IMR-90 (cell line): Measurements from ENCODE around the gene TPSG1. TPM values are rescaled to one million over a fixed set of nuclear protein-coding genes. Genes with fewer than 3 reads are reported as not detected.

Experiments
- ATAC-seq: fragments of 200-7000 bp; cut with Tn5 transposase; 2 replicates; pipeline ENCODE4 v1.9.1; 2020; ENCODE audit warnings: low read depth, mild to moderate bottlenecking, moderate library complexity
- BruUV-seq: library from RNA; stranded (reverse); fragments of 400-500 nt; replicated peaks from 2 replicates; lab custom pipeline; 2021; lab: Mats Ljungman, UMichigan
- CTCF ChIA-PET: fragments of 300-600 bp; formaldehyde crosslinking; extraction: SDS; loops from one replicate; lab custom pipeline; 2021; ENCODE audit warnings: antibody characterized with exemption; lab: Yijun Ruan, JAX
- POLR2A ChIA-PET: fragments of 300-600 bp; sonication (Branson Sonifier 250); formaldehyde crosslinking; loops from one replicate; lab custom pipeline; 2022; ENCODE audit warnings: antibody characterized with exemption; ENCODE audit not compliant: unreplicated experiment; lab: Charles Lee
- DNase-seq: peaks from one replicate; pipeline ENCODE4 v3.0.0; 2013
- H2AFZ ChIP-seq: replicated peaks from 2 replicates; pipeline ENCODE3; 2013; ENCODE audit warnings: low read length, mild to moderate bottlenecking; ENCODE audit not compliant: poor library complexity
- H2AK5ac ChIP-seq: 2 replicates; pipeline ENCODE4 v1.6.1; 2013; ENCODE audit warnings: low read depth, low read length, inconsistent platforms
- H2AK9ac ChIP-seq: replicated peaks from 2 replicates; pipeline ENCODE3; 2013; ENCODE audit warnings: mild to moderate bottlenecking, low read depth, low read length, moderate library complexity; ENCODE audit not compliant: poor library complexity
- H2BK120ac ChIP-seq: 2 replicates; pipeline ENCODE4 v1.6.1; 2013; ENCODE audit warnings: low read depth, low read length, inconsistent platforms
- H2BK15ac ChIP-seq: 3 replicates; pipeline ENCODE4 v1.6.1; 2013; ENCODE audit warnings: low read depth, low read length, inconsistent platforms
- H2BK20ac ChIP-seq: 2 replicates; pipeline ENCODE4 v1.6.1; 2013; ENCODE audit warnings: low read depth, mild to moderate bottlenecking, inconsistent platforms, low read length, moderate library complexity
- H2BK5ac ChIP-seq: 2 replicates; pipeline ENCODE4 v1.6.1; 2013; ENCODE audit warnings: mild to moderate bottlenecking, low read depth, low read length, inconsistent platforms; ENCODE audit not compliant: poor library complexity, severe bottlenecking
- H3K14ac ChIP-seq: replicated peaks from 2 replicates; pipeline ENCODE4 v1.6.1; 2013; ENCODE audit warnings: low read depth, low read length, inconsistent platforms
- H3K18ac ChIP-seq: 2 replicates; pipeline ENCODE4 v1.6.1; 2013; ENCODE audit warnings: low read depth, low read length, control low read depth
- H3K23ac ChIP-seq: 2 replicates; pipeline ENCODE4 v1.6.1; 2013; ENCODE audit warnings: low read depth, low read length, inconsistent platforms
- H3K27ac ChIP-seq: 2 replicates; pipeline ENCODE4 v1.5.1; 2013; ENCODE audit warnings: mild to moderate bottlenecking, control low read depth, low read length; ENCODE audit not compliant: insufficient read depth
- H3K27me3 ChIP-seq: 2 replicates; pipeline ENCODE4 v1.6.1; 2013; ENCODE audit warnings: low read length; ENCODE audit not compliant: control insufficient read depth, insufficient read depth
- H3K36me3 ChIP-seq: 2 replicates; pipeline ENCODE4 v1.6.1; 2013; ENCODE audit warnings: low read length, mixed read lengths; ENCODE audit not compliant: control insufficient read depth, insufficient read depth
- H3K4ac ChIP-seq: 2 replicates; pipeline ENCODE4 v1.6.1; 2013; ENCODE audit warnings: low read depth, low read length, inconsistent platforms
- H3K4me1 ChIP-seq: 2 replicates; pipeline ENCODE4 v1.6.1; 2013; ENCODE audit warnings: low read length, mixed read lengths; ENCODE audit not compliant: control insufficient read depth, insufficient read depth
- H3K4me2 ChIP-seq: 2 replicates; pipeline ENCODE4 v1.6.1; 2013; ENCODE audit warnings: low read depth, mild to moderate bottlenecking, control low read depth, low read length, moderate library complexity
- H3K4me3 ChIP-seq: 2 replicates; pipeline ENCODE4 v1.5.1; 2013; ENCODE audit warnings: low read depth, mild to moderate bottlenecking, control low read depth, low read length, moderate library complexity; ENCODE audit not compliant: insufficient read depth
- H3K56ac ChIP-seq: 2 replicates; pipeline ENCODE4 v1.6.1; 2013; ENCODE audit warnings: low read length, inconsistent platforms; ENCODE audit not compliant: insufficient read depth; ENCODE audit errors: extremely low read depth
- H3K79me1 ChIP-seq, 2 experiments: 2 replicates each; pipeline ENCODE4 v1.6.1; 2013; ENCODE audit warnings: low read length in 2 of 2, inconsistent platforms in 1 of 2, low read depth in 1 of 2
- H3K9ac ChIP-seq: 2 replicates; pipeline ENCODE4 v1.6.1; 2013; ENCODE audit warnings: low read depth, low read length, control low read depth
- H3K9me1 ChIP-seq: 2 replicates; pipeline ENCODE4 v1.6.1; 2013; ENCODE audit warnings: low read length, inconsistent platforms; ENCODE audit not compliant: insufficient read depth
- H3K9me3 ChIP-seq: 2 replicates; pipeline ENCODE4 v1.6.1; 2013; ENCODE audit warnings: low read length; ENCODE audit not compliant: control insufficient read depth, insufficient read depth
- H4K20me1 ChIP-seq: 2 replicates; pipeline ENCODE4 v1.6.1; 2013; ENCODE audit warnings: low read length, inconsistent platforms; ENCODE audit not compliant: insufficient read depth
- H4K5ac ChIP-seq: 2 replicates; pipeline ENCODE4 v1.6.1; 2013; ENCODE audit warnings: mild to moderate bottlenecking, low read depth, low read length, control low read depth
- H4K8ac ChIP-seq, 2 experiments: 2 replicates each; pipeline ENCODE4 v1.6.1; 2013; ENCODE audit warnings: low read depth in 2 of 2, low read length in 2 of 2, control low read depth in 1 of 2, inconsistent platforms in 1 of 2
- H4K91ac ChIP-seq: 2 replicates; pipeline ENCODE4 v1.6.1; 2013; ENCODE audit warnings: low read depth, low read length, inconsistent platforms; ENCODE audit not compliant: insufficient read depth
- CHD1 ChIP-seq: IDR thresholded peaks from 2 replicates; pipeline ENCODE4 v1.6.1; 2012; ENCODE audit warnings: low read depth, low read length, improper control_type of control experiment
- MAZ ChIP-seq: IDR thresholded peaks from 2 replicates; pipeline ENCODE4 v1.6.1; 2012; ENCODE audit warnings: low read depth, mild to moderate bottlenecking, low read length, improper control_type of control experiment, moderate library complexity, borderline replicate concordance
- NFE2L2 ChIP-seq: fragments of 150-350 bp; IDR thresholded peaks from 2 replicates; pipeline ENCODE4 v1.6.1; 2016; ENCODE audit warnings: low read depth, mild to moderate bottlenecking, low read length
- RCOR1 ChIP-seq: IDR thresholded peaks from 2 replicates; pipeline ENCODE4 v1.6.1; 2012; ENCODE audit warnings: mild to moderate bottlenecking, low read length, improper control_type of control experiment; ENCODE audit not compliant: insufficient replicate concordance
- WGBS, 2 experiments: methylation state at CpG; one replicate each; pipeline versions ENCODE4 v1.1.5 to v1.1.7; 2013; ENCODE audit warnings: missing lambda C conversion rate in 2 of 2; ENCODE audit not compliant: insufficient read length in 1 of 2; ENCODE audit errors: extremely low coverage in 2 of 2; 5-methylcytosine and 5-hydroxymethylcytosine counted together
- dilution Hi-C: fragments of 300-500 bp; cut with HindIII; formaldehyde crosslinking; loops from one replicate; pipeline ENCODE4 v1.14.3; 2018; ENCODE audit warnings: low sequenced_read_pairs; ENCODE audit not compliant: unreplicated experiment
- in situ Hi-C: fragments of 300-500 bp; cut with MboI; formaldehyde crosslinking; loops from 3 replicates; pipeline ENCODE4 v1.14.3; 2019; ENCODE audit warnings: low sequenced_read_pairs, inconsistent platforms, mixed read lengths
- intact Hi-C: fragments of 100-400 bp; cut with micrococcal nuclease; formaldehyde crosslinking; loops from 2 replicates; pipeline ENCODE4 v1.10.0; 2022
- polyA plus RNA-seq, 3 experiments: library from polyadenylated mRNA; depleted of rRNA; stranded (reverse); fragments of >200 nt; gene quantifications; 2 replicates each; pipeline ENCODE4 v1.2.3, GENCODE V29; 2012; ENCODE audit warnings: low replicate concordance in 1 of 3
- total RNA-seq: library from RNA; depleted of rRNA; stranded (reverse); fragments of >200 nt; gene quantifications from 2 replicates; pipeline ENCODE4 v1.2.3, GENCODE V29; 2012
- TF ChIP-seq, protein P1 (sequence below): conservative IDR thresholded peaks from 2 replicates; pipeline ENCODE4 v1.5.1; 2012; ENCODE audit warnings: mild to moderate bottlenecking, low read depth, low read length, improper control_type of control experiment
- TF ChIP-seq, protein P2 (sequence below): fragments of 150-350 bp; IDR thresholded peaks from 2 replicates; pipeline ENCODE4 v1.6.1; 2017; ENCODE audit warnings: mild to moderate bottlenecking, antibody characterized with exemption, low read length, low read depth

TPSG1 gene
- total and polyA plus RNA-seq, 2 of the 4 experiments (the other 2 are of a cell fraction): not detected

GRCh38 chr16:1213796-1214372, 11.2 kb downstream of the TPSG1 start:
- H3K9me1 ChIP-seq: no peaks in the 10 kb centered on the region
- H3K4me1 ChIP-seq: no peaks in the 10 kb centered on the region
- no peak overlapping the region for H4K5ac ChIP-seq
- H3K27me3 ChIP-seq: no peaks in the 10 kb centered on the region
- DNase-seq: no peak
- no peak overlapping the region for H2BK5ac ChIP-seq
- H3K18ac ChIP-seq: no peak overlapping the region
- intact Hi-C loops: no loop called here
- no peak overlapping the region for H2BK120ac ChIP-seq
- no peak overlapping the region for H3K14ac ChIP-seq
- no peak overlapping the region for H2AFZ ChIP-seq
- H4K91ac ChIP-seq: no peak overlapping the region
- WGBS, 2 experiments: no CpG with 5 or more reads among the region's 25 CpGs
- peaks cover 4% of the 10 kb centered on the region; the same call in 1 of the 2 replicates for H3K36me3 ChIP-seq
- no peaks in the 10 kb centered on the region for H3K9me3 ChIP-seq
- dilution Hi-C loops: no loop called here
- H3K56ac ChIP-seq: no peak overlapping the region
- in situ Hi-C loops: loop anchor here (25.0 kb wide), 1 partner anchor 402 kb away; the partner anchor contains the start of gene GNG13
- no peaks in the 10 kb centered on the region for H4K20me1 ChIP-seq
- TF ChIP-seq MAZ (no peak), CHD1 (no peak), RCOR1 (no peak), NFE2L2 (no peak)
- TF ChIP-seq, protein P1, sequence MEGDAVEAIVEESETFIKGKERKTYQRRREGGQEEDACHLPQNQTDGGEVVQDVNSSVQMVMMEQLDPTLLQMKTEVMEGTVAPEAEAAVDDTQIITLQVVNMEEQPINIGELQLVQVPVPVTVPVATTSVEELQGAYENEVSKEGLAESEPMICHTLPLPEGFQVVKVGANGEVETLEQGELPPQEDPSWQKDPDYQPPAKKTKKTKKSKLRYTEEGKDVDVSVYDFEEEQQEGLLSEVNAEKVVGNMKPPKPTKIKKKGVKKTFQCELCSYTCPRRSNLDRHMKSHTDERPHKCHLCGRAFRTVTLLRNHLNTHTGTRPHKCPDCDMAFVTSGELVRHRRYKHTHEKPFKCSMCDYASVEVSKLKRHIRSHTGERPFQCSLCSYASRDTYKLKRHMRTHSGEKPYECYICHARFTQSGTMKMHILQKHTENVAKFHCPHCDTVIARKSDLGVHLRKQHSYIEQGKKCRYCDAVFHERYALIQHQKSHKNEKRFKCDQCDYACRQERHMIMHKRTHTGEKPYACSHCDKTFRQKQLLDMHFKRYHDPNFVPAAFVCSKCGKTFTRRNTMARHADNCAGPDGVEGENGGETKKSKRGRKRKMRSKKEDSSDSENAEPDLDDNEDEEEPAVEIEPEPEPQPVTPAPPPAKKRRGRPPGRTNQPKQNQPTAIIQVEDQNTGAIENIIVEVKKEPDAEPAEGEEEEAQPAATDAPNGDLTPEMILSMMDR: no peak
- TF ChIP-seq, protein P2, sequence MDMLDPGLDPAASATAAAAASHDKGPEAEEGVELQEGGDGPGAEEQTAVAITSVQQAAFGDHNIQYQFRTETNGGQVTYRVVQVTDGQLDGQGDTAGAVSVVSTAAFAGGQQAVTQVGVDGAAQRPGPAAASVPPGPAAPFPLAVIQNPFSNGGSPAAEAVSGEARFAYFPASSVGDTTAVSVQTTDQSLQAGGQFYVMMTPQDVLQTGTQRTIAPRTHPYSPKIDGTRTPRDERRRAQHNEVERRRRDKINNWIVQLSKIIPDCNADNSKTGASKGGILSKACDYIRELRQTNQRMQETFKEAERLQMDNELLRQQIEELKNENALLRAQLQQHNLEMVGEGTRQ: no peak
- no peak overlapping the region for H3K23ac ChIP-seq
- POLR2A ChIA-PET: no interaction called here
- CTCF ChIA-PET: no interaction called here
- no peak overlapping the region for H2BK20ac ChIP-seq
- no peak overlapping the region for H3K4me2 ChIP-seq
- no peak overlapping the region for H2AK9ac ChIP-seq
- H4K8ac ChIP-seq: no peak overlapping the region
- no peak overlapping the region for H2AK5ac ChIP-seq
- H2BK15ac ChIP-seq: no peak overlapping the region
- H3K4ac ChIP-seq: no peak overlapping the region
- H3K27ac ChIP-seq: no peak overlapping the region
- H3K4me3 ChIP-seq: no peak overlapping the region
- BruUV-seq: no TSS peak
- H3K9ac ChIP-seq: no peak overlapping the region
- no peak for ATAC-seq
- H3K79me1 ChIP-seq: no peaks in the 10 kb centered on the region
